ENCODE measurements around the gene VWA2.

VWA2 gene

DNA sequence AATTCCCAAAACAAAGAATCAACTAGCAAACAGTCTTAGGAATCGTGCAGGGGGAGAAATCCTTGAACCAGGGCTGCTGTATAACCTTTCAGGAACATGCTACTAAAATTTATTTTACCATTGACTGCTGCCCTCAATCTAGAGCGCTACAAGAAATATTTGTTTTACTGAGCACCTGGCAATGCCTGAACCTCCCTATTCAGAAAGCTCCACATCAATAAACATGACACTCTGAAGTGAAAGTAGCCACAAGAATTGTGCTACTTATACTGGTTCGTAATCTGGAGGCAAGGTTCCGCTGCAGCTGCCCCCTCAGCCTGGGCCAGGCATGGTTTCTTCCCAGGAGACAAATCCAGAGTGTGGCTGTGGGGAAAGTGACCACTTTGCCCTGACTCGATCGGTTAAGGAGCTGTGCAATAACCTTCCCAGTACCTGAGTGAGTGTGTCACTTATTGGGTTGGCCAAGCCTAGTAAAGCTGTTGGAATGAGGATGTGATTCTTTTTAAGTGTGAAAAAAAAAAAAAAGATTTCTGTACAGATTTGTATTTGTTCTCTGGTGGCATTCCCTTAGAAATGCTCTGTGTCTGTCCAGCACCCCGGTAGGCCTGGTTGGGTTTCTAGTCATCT, 7.7 kb downstream of the VWA2 start:
- no peak for DNase-seq (ENCODE audit: low read depth)

DNA sequence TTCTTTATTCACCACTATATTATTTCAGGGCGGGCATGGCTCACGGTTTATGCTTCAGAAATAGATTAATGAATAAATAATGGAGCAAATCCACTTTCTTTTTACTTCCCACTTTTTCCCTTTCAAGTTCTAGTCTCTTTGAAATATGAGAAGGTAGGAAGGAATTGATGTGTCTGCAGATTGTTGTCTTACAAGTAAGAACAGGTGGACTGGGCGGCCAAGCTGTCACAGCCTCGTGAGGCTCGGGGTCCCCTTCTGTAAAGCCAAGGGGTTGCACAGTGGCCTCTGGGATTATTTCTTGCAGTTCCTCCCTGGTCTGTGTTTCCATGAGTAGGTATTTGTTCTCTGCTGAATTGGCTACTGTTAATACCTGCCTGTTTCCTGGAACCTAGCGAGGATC, 11.2 kb downstream of the VWA2 start:
- DNase-seq (ENCODE audit: low read depth), result no peak

DNA sequence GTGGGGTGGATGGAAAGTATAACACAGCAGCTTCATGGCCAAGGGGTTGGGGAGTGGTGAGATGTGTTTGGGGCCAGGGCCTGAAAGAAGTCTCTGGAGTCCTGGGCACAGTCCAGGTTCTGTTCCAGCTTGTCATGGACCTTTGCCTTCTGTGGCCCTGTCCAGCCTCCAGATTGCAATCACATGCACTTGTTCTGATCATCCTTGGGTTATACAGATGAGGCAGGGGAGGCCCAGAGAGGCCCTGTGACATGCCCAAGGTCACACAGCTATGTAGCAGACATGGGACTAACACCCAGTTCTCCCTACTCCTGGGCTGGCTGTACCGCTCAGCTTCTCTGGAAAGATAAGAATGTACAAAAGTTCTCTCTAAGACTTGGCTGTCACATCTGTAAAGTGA, 11.7 kb downstream of the VWA2 start:
- DNase-seq (ENCODE audit: low read depth), result no peak

DNA sequence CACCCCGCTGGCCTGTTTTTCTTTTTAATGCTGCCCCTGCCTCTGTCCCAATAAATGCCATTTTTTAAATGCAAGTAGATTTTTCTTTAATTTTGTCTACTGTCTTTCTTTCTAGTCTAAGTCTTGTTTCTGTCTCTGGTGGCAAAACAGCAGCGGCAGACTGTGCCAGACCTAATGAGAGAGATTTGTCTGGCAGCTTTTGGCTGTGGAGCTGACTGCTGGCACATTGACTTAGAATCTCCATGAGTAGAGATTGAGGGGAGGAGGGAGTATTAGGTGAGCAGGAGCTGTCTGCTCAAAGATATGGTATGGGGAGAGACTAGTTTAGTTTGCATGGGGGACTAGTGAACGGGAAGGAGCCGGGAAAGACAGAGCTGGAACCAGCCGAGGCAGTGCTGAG, 13.0 kb downstream of the VWA2 start:
- DNase-seq (ENCODE audit: low read depth), result no peak

DNA sequence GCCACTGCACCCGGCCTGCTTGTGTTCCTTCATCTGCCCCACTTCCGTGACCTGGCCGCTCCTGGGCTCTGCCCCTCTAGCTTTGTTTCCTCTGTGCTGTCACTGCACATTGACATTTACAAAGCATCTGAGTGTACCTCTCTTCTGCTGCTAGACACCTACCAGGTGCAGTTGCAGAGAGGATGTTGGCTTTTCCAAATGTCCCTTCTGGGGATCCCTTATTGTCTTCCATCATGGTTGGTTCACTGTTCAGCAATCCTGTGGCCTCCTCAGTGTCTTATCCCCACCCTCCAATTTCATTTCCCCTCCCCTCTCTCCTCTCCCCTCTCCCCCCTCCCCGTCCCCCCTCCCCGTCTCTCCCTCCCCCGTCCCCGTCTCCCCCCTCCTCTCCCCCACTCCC, 13.8 kb downstream of the VWA2 start:
- no peak for DNase-seq (ENCODE audit: low read depth)

DNA sequence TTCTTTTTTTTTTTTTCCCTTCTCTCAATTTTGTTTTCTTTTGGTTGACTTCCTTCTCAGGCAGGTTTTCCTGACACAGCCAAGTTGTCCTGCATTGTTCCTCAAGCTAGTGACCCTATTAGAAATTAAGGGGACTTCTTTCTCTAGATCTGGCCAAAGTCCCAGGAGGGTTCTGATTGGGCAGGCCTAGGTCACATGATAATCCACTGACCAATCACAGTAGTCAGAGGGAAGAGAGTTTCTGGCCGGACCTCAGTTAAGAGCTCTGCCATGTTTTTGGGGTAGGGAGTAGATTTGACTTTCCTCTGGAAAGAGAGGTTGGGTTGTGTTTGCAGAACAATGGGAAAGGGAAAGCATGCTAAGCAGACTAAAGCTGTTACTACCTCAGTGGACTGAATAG, 16.2 kb downstream of the VWA2 start:
- DNase-seq (ENCODE audit: low read depth), result no peak

DNA sequence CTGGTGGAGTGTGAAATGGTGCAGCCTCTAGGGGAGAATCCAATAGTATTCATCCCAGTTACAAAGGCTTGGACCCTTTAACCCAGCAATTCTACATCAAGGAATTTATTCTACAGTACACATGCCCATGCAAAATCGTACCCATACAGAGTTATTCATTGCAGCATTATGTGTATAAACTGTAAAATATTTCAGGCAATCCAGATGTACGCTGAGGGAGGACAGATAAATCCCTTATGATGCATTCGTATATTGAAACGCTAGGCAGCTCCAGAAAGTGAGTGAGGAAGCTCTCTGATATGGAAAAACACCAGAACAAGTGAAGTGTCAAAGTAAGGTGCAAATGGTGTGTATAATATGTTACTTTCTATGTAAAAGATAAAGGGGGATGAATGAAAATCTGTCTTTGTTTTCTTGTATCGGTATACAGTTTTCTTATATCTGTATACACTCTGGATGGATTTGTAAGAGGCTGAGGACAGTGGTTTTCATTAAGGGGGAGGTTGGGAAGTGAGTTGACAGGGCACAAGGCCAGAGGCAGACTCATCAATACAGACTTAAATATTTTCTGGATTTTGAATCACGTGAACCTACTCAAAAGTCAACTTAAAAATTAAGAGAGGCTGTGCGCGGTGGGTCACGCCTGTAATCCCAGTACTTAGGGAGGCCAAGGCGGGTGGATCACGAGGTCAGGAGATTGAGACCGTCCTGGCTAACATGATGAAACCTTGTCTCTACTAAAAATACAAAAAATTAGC, 17.1 kb downstream of the VWA2 start:
- DNase-seq (ENCODE audit: low read depth), result no peak

DNA sequence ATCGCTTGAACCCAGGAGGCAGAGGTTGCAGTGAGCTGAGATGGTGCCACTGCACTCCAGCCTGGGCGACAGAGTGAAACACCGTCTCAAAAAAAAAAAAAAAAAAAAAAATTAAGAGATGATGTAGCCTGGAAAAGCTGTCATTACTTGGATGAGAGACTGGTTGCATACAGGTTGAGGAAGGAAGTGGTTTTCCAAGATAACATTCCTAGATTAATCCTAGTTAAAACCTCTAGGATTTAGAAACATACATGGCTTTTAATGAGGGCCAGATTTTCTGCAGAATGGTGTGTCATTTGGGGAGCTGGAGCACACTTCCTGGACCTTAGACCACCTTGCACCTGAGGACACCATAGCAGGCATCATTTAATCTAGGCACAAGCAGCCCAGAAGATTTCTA, 17.8 kb downstream of the VWA2 start:
- no peak for DNase-seq (ENCODE audit: low read depth)

DNA sequence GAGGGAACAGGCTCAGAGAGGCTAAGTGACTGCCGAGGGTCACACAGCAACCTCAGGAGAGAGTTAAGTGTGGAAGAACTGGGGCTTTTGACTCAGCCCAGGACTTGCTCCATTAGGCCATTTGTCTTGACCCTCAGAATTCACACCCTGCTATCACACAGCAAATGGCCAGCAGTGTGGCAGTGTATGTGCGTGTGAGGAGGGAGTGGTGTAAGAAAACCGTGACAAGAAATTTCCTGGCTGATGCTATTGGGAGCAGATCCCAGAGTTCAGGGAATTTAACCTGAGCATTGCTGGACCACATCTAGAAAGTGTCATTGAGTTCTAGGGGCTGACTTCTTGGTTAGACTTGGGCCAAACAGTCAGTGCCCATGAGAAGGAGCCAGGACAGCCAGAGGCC, 18.4 kb downstream of the VWA2 start:
- no peak for DNase-seq (ENCODE audit: low read depth)

DNA sequence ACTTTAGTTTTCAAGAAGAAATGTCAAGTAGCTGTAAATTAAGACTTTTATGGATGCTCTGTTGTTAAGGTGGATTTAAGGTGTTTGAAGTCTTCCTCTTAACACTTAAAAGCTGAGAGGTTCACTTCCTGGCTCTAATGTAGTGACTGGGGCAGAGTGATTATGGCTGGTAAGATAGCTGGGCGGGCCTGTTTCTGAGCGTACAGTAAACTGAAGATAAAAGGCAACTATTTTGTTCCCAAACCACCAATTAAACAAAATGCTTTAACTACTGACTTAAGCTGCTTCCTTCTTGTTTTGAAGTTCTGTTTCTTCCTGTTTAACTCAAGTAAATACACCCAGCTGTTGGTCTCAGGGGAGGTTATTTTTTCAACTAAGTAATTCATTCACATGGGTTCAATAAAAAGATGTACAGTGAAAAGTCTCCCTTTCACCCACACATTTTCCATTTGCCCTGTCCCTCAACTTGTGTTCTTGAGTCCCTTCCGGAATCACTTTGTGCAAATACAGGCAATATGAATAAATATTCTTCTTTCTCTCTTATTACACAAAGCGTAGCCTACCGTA, 19.3 kb downstream of the VWA2 start:
- DNase-seq (ENCODE audit: low read depth), result no peak

DNA sequence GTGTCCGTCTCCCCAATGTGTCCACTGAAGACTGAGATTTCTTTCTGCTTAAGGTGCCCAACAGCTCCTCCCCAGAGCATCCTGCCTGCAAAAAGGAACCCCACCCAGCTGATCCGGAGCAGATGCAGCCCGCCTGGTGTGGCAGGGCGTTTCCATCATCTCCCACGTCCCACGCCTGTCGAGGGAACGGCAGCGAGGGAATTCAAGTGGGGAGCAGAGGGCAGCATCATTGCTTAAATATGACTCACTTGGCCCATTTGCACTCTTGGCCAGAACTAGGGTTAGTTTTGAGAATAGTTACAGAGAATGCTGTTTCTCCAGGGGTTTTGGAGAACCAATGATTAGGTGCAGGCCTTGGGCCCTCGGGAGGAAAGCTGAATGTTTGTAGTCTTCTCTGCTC, 20.8 kb downstream of the VWA2 start:
- DNase-seq (ENCODE audit: low read depth), result no peak

DNA sequence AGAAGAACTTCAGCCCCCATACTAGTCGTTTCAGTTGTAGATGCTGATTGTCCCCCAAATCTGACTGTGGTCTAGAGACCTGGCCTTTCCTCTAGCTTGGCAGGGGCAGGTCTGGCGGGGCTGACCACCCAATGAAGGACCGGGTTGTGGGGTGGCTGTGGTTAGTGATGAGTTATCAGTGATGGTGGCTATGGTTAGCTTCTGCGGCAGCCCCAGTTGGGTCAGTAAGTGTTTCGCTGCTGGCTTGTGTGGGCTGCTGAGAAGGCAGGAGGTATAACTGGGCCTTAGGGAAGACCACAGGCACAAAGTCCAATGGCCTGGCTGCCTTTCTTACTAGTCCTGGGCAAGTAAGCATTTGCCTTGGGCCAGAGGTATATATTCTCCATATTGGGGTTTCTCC, 21.3 kb downstream of the VWA2 start:
- DNase-seq (ENCODE audit: low read depth), result no peak

DNA sequence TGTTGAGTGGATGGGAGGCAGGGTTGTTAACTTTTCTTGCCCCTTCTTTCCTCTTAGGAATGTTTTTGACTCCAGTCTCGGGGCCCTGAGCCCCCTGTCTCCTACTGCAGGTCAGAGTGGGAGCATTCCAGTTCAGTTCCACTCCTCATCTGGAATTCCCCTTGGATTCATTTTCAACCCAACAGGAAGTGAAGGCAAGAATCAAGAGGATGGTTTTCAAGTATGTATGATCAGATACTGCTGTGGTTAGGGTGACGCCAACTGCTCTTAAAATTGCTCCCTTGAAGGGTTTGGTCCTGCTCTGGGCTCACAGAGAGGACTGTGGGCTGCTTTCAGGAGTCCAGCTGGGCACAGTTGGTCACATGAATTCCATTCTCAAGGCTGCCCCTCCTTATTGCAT, 22.0 kb downstream of the VWA2 start:
- no peak for DNase-seq (ENCODE audit: low read depth)

DNA sequence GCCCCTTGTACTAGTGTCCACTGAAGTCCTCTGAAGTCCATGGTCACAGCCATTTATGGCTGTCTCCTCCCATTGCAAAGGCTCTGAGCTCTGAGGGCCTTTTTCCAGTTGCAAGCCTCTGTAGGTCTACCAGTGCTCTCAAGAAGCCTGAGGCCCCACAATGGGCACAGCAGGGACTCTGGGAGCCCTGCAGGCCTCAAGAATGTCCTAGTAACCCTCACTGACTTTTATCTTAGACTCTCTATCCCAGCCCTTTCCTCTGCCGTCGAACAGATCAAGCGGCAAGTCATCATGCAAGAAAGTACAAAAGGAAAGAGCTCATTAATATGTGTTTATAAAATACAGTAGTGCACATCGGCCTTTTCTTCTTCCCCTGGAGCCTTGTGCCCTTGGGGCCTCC, 23.4 kb downstream of the VWA2 start:
- no peak for DNase-seq (ENCODE audit: low read depth)

DNA sequence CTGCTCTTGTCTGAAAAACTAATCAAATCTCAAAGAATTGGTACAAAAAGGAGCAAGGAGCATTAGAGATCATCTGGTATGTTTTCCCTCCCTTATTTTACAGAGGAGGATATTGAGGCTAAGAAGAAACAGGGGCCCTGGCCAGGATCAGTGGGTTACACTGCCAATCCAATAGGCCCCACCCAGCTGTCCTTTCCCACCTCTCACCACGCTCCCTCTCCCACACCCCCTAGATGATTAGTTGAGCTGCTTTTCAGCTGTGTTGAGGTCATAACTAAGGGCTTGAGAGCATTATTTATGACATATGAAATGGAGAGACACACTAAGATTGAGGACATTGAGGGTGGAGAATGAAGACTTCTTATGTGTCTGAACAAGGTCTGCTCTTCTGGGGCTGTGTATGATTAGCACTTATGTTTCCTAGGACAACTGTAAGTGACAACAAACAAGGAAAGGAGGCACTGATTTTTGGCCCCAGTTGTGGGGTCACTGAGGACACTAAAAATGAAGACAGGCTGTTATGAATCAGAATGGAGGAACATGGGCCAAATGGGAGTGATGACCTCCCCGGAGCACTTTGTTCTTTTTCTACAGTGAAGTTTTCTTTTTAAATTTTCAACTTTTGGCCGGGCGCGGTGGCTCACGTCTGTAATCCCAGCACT, 26.5 kb downstream of the VWA2 start:
- no peak for DNase-seq (ENCODE audit: low read depth)

DNA sequence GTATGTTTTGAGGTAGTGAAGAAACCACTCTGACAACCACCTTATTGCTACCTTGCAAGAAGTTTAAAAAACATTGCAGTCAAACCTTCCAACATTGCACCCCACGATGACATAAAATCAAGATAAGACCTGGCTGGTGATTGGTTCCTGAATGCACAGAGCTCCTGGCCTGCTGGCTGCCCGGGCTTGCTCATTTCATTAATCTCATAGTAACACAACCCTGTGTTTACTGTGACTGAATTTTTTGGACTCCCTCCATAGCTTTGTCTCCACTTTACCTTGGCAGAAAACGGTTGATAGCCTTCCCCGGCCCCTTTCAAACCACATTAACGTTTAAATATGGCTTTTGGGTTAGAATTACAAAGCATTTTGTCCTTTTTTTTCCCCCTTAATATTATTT, 27.5 kb downstream of the VWA2 start:
- no peak for DNase-seq (ENCODE audit: low read depth)

DNA sequence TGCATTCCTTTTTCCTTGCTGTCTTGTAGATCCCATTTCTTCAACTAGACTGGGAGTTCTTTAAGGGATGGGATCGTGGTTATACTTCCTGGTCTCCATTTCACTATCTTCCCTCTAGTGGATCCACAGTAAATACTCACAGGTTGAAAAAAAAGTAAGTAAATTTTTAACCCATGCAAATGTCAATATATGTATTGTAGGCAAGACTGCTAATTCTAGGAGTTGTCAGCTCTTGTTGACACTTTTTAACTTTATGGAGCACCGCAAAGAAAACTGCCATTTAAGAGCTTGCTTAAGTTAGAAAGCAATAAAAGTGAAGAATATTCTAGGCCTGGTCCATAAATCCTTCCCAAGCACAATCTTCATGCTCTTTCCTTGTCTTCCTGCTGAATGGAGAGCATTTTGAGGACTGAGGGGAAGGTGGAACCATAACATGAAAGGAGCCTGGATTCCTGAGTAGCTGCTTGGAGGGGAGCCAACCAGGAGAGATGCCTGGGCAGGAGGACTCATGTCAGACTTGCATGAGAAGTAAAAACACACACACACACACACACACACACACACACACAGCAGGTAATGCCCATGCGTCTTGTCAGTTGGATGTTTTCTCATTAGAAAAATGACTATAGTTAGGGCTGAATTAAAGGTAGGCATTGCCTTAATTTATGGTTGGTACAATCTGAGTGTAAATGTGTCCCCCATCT, 32.2 kb downstream of the VWA2 start:
- no peak for DNase-seq (ENCODE audit: low read depth)

DNA sequence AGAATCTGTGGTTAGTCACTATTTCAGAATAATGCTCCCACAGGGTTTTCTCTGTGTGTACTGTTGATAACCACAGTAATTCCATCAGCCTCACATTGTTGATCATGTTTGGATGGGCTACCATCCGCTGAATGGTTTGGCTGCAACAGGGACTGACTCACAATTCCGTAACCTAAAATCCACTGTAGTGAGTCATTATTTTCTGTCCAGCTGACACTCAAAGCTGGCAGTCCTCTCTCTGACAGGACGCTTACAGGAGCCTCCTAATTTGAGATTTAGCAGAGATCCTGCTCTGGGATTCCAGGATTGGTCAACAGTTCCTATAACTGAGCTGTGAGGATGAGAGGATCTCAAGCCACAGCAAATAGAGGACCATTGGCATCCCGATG, 32.7 kb downstream of the VWA2 start:
- DNase-seq (ENCODE audit: low read depth), result peak; percentile 71

DNA sequence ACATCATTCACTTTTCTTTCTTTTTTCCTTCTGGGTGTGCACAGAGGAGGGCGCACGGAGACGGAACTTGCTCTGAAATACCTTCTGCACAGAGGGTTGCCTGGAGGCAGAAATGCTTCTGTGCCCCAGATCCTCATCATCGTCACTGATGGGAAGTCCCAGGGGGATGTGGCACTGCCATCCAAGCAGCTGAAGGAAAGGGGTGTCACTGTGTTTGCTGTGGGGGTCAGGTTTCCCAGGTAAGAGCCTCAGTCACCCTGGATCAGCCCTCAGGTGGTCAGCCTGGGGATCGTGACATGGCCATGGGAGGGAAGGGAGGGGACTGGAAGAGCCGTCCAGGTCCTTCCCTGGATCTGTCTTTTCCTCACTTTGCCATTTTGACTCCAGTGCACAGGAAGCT, 33.6 kb downstream of the VWA2 start:
- no peak for DNase-seq (ENCODE audit: low read depth)

DNA sequence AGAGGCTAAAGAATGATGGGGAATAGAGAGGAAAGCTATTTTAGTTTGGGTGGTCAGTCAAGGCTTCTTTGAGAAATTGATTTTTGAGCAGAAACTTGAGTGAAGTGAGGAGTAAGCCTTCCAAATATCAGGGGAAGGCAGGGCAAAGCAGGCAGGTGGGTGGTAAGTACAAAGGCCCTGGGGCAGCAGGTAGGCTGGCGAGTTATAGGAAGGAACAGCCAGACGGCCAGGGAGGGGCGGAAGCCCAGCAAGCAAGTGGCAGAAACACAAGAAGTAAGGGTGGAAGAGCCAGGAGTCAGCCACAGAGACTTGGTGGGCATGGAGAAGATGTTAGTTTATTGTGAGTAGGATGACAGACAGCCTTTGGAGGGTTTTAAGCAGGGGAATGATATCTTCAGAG, 34.9 kb downstream of the VWA2 start:
- no peak for DNase-seq (ENCODE audit: low read depth)

DNA sequence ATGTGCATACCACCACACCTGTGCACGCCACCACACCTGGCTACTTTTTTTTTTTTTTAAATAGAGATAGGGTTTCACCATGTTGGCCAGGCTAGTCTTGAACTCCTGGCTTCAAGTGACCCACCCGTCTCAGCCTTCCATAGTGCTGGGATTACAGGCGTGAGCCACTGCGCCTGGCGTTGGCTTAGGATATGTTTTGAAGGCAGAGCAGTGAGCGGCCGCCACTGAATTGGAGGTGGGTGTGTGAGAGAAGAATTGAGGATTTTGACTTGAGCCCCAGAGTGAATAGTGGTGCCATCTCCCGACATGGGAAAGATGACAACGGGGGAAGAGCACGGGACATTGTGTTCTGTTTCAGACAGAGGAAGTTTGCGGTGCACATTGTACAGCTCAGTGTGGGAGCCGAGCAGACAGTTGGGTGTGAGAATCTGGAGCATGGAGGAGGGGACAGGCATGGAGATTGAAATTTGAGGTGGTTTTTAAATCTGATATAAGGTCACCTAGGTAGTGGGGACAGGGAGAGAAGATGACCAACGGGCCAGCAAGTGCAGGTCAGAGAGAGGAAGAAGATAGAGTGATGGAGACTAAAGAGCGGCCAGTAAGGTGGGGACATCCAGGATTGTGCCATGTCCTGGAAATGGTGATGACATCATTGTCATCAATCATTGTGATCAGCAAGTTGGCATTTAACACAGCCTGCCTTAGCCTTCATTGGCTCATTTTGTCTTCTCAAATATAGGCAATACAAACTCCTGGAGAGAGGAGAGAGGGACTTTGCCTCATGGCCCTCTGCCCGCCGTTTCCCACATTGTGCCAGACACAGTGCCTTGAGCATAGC, 35.8 kb downstream of the VWA2 start:
- DNase-seq (ENCODE audit: low read depth), result no peak

DNA sequence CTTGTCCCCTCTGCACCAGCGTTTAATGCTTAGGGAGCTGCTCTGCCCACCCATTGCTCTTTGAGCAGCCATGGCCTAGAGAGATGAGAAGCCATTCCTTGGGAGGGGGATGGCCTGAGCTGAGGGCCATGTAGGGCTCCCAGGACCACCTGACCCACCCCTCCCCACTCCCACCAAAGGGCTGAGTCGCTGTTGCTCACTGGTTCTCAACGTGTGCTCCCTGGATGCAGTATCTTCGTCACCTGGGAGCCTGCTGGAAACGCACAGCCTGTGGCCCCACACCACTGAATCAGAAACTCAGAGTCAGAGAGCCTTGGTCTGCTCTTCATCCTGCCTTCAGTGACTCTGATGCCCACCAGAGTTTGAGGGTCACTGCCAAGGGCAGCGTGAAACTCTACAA, 37.0 kb downstream of the VWA2 start:
- DNase-seq (ENCODE audit: low read depth), result no peak

All from HS-27A (cell line).